SK-N-SH treated with all-trans-retinoic acid at 6 μM for 48 hours (cell line): ENCODE data around the gene NLRP9.

ENCODE experiments used
- ARNTL ChIP-seq: fragments of 450-650 bp; formaldehyde crosslinking; IDR thresholded peaks from 2 replicates; pipeline ENCODE4 v1.5.0; 2020; ENCODE audit warnings: low read depth, mild to moderate bottlenecking, moderate library complexity, borderline replicate concordance
- BACH2 ChIP-seq: fragments of 250-450 bp; sonication (Bioruptor Pico); IDR thresholded peaks from 2 replicates; pipeline ENCODE4 v1.9.0; 2021; ENCODE audit warnings: mild to moderate bottlenecking, borderline replicate concordance
- CSDC2 ChIP-seq: fragments of 250-450 bp; sonication (Bioruptor Pico); IDR thresholded peaks from 2 replicates; pipeline ENCODE4 v1.5.0; 2020; ENCODE audit warnings: mild to moderate bottlenecking, moderate library complexity
- GLIS3 ChIP-seq: fragments of 250-450 bp; sonication (Bioruptor Pico); IDR thresholded peaks from 2 replicates; pipeline ENCODE4 v1.5.0; 2020; ENCODE audit warnings: mild to moderate bottlenecking, moderate library complexity
- ISL1 ChIP-seq: fragments of 250-450 bp; sonication (Bioruptor Pico); IDR thresholded peaks from 2 replicates; pipeline ENCODE4 v2.1.2; 2022; ENCODE audit warnings: mild to moderate bottlenecking, moderate library complexity
- POU6F1 ChIP-seq: fragments of 250-450 bp; sonication (Bioruptor Pico); IDR thresholded peaks from 2 replicates; pipeline ENCODE4 v1.8.0; 2021; ENCODE audit warnings: low read depth, mild to moderate bottlenecking, moderate library complexity, borderline replicate concordance
- PPARA ChIP-seq: fragments of 250-450 bp; sonication (Bioruptor Pico); IDR thresholded peaks from 2 replicates; pipeline ENCODE4 v1.5.0; 2020; ENCODE audit warnings: mild to moderate bottlenecking, borderline replicate concordance
- RARB ChIP-seq: fragments of 250-450 bp; sonication (Bioruptor Pico); IDR thresholded peaks from 2 replicates; pipeline ENCODE4 v1.8.0; 2021; ENCODE audit warnings: mild to moderate bottlenecking, moderate library complexity
- TOX ChIP-seq: fragments of 250-450 bp; sonication (Bioruptor Pico); IDR thresholded peaks from 2 replicates; pipeline ENCODE4 v1.8.0; 2021; ENCODE audit warnings: mild to moderate bottlenecking, moderate library complexity, borderline replicate concordance
- TSHZ2 ChIP-seq: fragments of 250-450 bp; sonication (Bioruptor Pico); IDR thresholded peaks from 2 replicates; pipeline ENCODE4 v1.5.0; 2020; ENCODE audit warnings: mild to moderate bottlenecking, moderate library complexity
- ZFP3 ChIP-seq: fragments of 250-450 bp; sonication (Bioruptor Pico); IDR thresholded peaks from 2 replicates; pipeline ENCODE4 v1.5.0; 2020; ENCODE audit warnings: mild to moderate bottlenecking, moderate library complexity
- ZNF70 ChIP-seq: fragments of 450-650 bp; formaldehyde crosslinking; IDR thresholded peaks from 2 replicates; pipeline ENCODE4 v1.5.0; 2020; ENCODE audit warnings: mild to moderate bottlenecking, moderate library complexity
- TF ChIP-seq, protein P1 (sequence below): fragments of 250-450 bp; sonication (Bioruptor Pico); IDR thresholded peaks from 2 replicates; pipeline ENCODE4 v1.8.0; 2020; ENCODE audit warnings: mild to moderate bottlenecking, moderate library complexity, borderline replicate concordance
- TF ChIP-seq, protein P2 (sequence below): fragments of 250-450 bp; sonication (Bioruptor Pico); IDR thresholded peaks from 2 replicates; pipeline ENCODE4 v1.5.1; 2021; ENCODE audit warnings: mild to moderate bottlenecking, moderate library complexity

GRCh38 chr19:55667958-55668357, 70.2 kb downstream of the NLRP9 start:
- TF ChIP-seq PPARA (CRISPR knock-in tag) (no peak), TOX (CRISPR knock-in tag) (no peak), GLIS3 (no peak), TSHZ2 (no peak), ZFP3 (no peak), BACH2 (CRISPR knock-in tag) (no peak), CSDC2 (CRISPR knock-in tag) (no peak), ISL1 (no peak), ARNTL (CRISPR knock-in tag) (no peak), ZNF70 (CRISPR knock-in tag) (no peak), POU6F1 (CRISPR knock-in tag) (no peak), RARB (no peak)
- TF ChIP-seq, protein P1, sequence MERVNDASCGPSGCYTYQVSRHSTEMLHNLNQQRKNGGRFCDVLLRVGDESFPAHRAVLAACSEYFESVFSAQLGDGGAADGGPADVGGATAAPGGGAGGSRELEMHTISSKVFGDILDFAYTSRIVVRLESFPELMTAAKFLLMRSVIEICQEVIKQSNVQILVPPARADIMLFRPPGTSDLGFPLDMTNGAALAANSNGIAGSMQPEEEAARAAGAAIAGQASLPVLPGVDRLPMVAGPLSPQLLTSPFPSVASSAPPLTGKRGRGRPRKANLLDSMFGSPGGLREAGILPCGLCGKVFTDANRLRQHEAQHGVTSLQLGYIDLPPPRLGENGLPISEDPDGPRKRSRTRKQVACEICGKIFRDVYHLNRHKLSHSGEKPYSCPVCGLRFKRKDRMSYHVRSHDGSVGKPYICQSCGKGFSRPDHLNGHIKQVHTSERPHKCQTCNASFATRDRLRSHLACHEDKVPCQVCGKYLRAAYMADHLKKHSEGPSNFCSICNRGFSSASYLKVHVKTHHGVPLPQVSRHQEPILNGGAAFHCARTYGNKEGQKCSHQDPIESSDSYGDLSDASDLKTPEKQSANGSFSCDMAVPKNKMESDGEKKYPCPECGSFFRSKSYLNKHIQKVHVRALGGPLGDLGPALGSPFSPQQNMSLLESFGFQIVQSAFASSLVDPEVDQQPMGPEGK (CRISPR knock-in tag), result no peak
- TF ChIP-seq, protein P2, sequence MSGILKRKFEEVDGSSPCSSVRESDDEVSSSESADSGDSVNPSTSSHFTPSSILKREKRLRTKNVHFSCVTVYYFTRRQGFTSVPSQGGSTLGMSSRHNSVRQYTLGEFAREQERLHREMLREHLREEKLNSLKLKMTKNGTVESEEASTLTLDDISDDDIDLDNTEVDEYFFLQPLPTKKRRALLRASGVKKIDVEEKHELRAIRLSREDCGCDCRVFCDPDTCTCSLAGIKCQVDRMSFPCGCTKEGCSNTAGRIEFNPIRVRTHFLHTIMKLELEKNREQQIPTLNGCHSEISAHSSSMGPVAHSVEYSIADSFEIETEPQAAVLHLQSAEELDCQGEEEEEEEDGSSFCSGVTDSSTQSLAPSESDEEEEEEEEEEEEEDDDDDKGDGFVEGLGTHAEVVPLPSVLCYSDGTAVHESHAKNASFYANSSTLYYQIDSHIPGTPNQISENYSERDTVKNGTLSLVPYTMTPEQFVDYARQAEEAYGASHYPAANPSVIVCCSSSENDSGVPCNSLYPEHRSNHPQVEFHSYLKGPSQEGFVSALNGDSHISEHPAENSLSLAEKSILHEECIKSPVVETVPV (CRISPR knock-in tag), result no peak
